ENCODE measurements around the gene MAML3.

- TF ChIP-seq CTCF (IDR thresholded peaks at IDR 0.05) (no peak), EP300 (IDR thresholded peaks at IDR 0.05; ENCODE audit: low read depth) (no peak), POLR2A (IDR thresholded peaks at IDR 0.05) (no peak), POLR2AphosphoS5 (IDR thresholded peaks at IDR 0.05) (no peak)
These were observed 20.4 kb downstream of the MAML3 start for GRCh38 chr4:140133576-140133975.

Measured in transverse colon (tissue), 4 donors.